WERI-Rb-1 (cell line): ENCODE measurements around the gene FUZ.
A peak's percentile ranks its signal among the peaks of the same experiment; 100 is the strongest.

Experiments used
- DNase-seq: peaks from one replicate; pipeline ENCODE4 v3.0.0-alpha.2; 2020
- H3K27ac ChIP-seq: fragments of 250-450 bp; sonication (Bioruptor Pico); 2 replicates; pipeline ENCODE4 v1.5.1; 2020; ENCODE audit warnings: mild to moderate bottlenecking, moderate library complexity
- H3K27me3 ChIP-seq: fragments of 250-450 bp; sonication (Bioruptor Pico); 2 replicates; pipeline ENCODE4 v1.5.1; 2021; ENCODE audit warnings: mild to moderate bottlenecking, low read depth, moderate library complexity; ENCODE audit not compliant: insufficient read depth, severe bottlenecking
- H3K36me3 ChIP-seq: fragments of 250-450 bp; sonication (Bioruptor Pico); 2 replicates; pipeline ENCODE4 v1.5.1; 2020; ENCODE audit warnings: mild to moderate bottlenecking, moderate library complexity
- H3K4me3 ChIP-seq: 2 replicates; pipeline ENCODE4 v1.5.1; 2011; ENCODE audit warnings: low read depth, mild to moderate bottlenecking, control low read depth, low read length
- H3K9me3 ChIP-seq: fragments of 250-450 bp; sonication (Bioruptor Pico); 2 replicates; pipeline ENCODE4 v1.5.1; 2021; ENCODE audit warnings: mild to moderate bottlenecking, moderate library complexity; ENCODE audit not compliant: severe bottlenecking
- CTCF ChIP-seq: IDR thresholded peaks from 2 replicates; pipeline ENCODE4 v1.5.1; 2011; ENCODE audit warnings: low read depth, mild to moderate bottlenecking, control low read depth, inconsistent platforms, low read length

The FUZ gene

GRCh38 chr19:49808711-49809159 is 4.4 kb downstream of the FUZ start:
- Histone ChIP-seq H3K27ac (peak overlapping the region; percentile 36), H3K9me3 (no peaks in the 10 kb centered on the region), H3K4me3 (peak overlapping the region; percentile 35), H3K27me3 (no peaks in the 10 kb centered on the region), H3K36me3 (peaks cover 33% of the 10 kb centered on the region)
- DNase-seq = peak; percentile 91
- TF ChIP-seq CTCF = no peak

GRCh38 chr19:49807904-49808675 is 5.0 kb downstream of the FUZ start:
- H3K36me3 ChIP-seq = peaks cover 40% of the 10 kb centered on the region
- H3K27ac ChIP-seq = no peak overlapping the region
- H3K4me3 ChIP-seq = no peak overlapping the region
- no peak for DNase-seq
- no peaks in the 10 kb centered on the region for H3K9me3 ChIP-seq
- no peak for TF ChIP-seq CTCF
- H3K27me3 ChIP-seq = no peaks in the 10 kb centered on the region

- H3K9me3 ChIP-seq = no peaks in the 10 kb centered on the region
- H3K27me3 ChIP-seq = no peaks in the 10 kb centered on the region
- H3K27ac ChIP-seq = no peak overlapping the region
- no peak for DNase-seq
- peaks cover 44% of the 10 kb centered on the region for H3K36me3 ChIP-seq
- no peak overlapping the region for H3K4me3 ChIP-seq
- TF ChIP-seq CTCF = no peak
These were observed 5.8 kb downstream of the FUZ start for GRCh38 chr19:49807058-49807903.

- Histone ChIP-seq H3K9me3 (no peaks in the 10 kb centered on the region), H3K27me3 (no peaks in the 10 kb centered on the region), H3K36me3 (peaks cover 44% of the 10 kb centered on the region), H3K27ac (no peak overlapping the region), H3K4me3 (no peak overlapping the region)
- no peak for TF ChIP-seq CTCF
- no peak for DNase-seq
These were observed 6.5 kb downstream of the FUZ start for GRCh38 chr19:49806620-49806959.

GRCh38 chr19:49805822-49806619 is 7.1 kb downstream of the FUZ start:
- no peaks in the 10 kb centered on the region for H3K27me3 ChIP-seq
- no peak overlapping the region for H3K4me3 ChIP-seq
- DNase-seq = no peak
- H3K27ac ChIP-seq = no peak overlapping the region
- TF ChIP-seq CTCF = no peak
- H3K9me3 ChIP-seq = no peaks in the 10 kb centered on the region
- H3K36me3 ChIP-seq = peaks cover 44% of the 10 kb centered on the region
